ENCODE data around the gene ZBTB20.

The ZBTB20 gene

DNA sequence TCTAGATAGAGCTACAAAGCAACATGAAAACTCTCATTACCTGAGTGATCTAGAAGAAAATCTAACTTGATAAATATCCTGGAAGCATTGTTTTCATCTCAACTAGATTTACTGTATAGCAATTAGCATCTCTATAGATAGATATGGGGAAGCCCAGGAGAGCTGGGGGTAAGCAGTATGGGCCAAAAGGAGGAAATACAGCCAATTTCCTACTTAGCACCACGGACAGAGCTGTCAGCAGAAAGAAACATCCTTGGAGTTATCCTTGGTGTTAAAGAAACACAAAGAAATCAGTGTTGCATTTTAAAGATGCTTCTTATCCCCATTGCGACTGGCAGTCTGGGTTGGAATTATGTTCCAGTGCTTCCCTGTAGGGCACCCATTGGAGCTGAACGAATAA is 727.0 kb downstream of the ZBTB20 start:
- H3K4me3 ChIP-seq (ENCODE audit: low read depth, low read length) = no peak overlapping the region
- no peak for DNase-seq (ENCODE audit: low read depth)
- TF ChIP-seq CTCF (conservative IDR thresholded peaks at IDR 0.05; ENCODE audit: low read depth, low read length) = no peak

DNA sequence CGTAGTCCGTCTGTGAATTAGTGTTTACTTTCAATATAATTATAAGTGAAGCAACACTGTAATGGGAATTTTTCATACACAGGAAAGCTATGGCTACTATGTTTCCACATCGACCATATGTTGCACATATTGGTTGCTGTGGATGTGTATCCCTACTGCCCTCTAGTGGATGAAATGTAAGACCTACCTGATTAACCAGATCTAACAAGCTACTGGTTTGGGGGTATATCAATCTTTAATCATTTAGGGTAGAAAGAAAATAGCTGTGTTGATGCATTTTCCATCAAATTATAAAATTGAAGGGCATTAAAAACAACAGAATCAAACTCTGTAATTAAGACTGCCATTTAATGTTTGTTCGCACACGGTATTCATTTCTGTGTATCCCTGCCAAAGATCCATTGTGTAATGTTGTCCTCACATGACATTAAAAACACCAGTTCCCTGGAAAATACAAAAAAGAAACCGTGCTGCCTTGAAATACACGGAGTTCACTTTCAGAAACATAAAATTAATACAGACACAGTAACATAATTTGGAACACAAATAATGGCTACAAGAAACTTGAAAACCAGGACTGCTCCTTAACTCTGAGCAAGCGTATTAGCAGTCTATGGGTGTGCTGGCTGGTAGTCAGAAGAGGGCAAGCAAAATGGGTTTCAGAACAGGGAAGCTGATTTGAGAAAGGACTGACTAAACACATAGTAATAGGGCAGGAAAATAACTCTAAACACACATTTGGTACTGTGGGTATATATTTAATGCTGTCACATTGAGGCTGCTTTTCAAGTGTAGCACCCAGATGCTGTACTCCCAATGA is 728.2 kb downstream of the ZBTB20 start:
- peak; percentile 97 for DNase-seq (ENCODE audit: low read depth)
- H3K4me3 ChIP-seq (ENCODE audit: low read depth, low read length) = no peak overlapping the region
- TF ChIP-seq CTCF (conservative IDR thresholded peaks at IDR 0.05; ENCODE audit: low read depth, low read length) = peak; percentile 73

- H3K4me3 ChIP-seq (ENCODE audit: low read depth, low read length) = no peak overlapping the region
- TF ChIP-seq CTCF (conservative IDR thresholded peaks at IDR 0.05; ENCODE audit: low read depth, low read length) = no peak
- peak; percentile 55 for DNase-seq (ENCODE audit: low read depth)
Observed at GRCh38 chr3:114418107-114418506, 729.0 kb downstream of the ZBTB20 start.

- no peak for TF ChIP-seq CTCF (conservative IDR thresholded peaks at IDR 0.05; ENCODE audit: low read depth, low read length)
- no peak for DNase-seq (ENCODE audit: low read depth)
- H3K4me3 ChIP-seq (ENCODE audit: low read depth, low read length) = no peak overlapping the region
Observed at GRCh38 chr3:114417675-114418074, 729.4 kb downstream of the ZBTB20 start.

GRCh38 chr3:114417265-114417664 is 729.8 kb downstream of the ZBTB20 start:
- H3K4me3 ChIP-seq (ENCODE audit: low read depth, low read length) = no peak overlapping the region
- no peak for DNase-seq (ENCODE audit: low read depth)
- no peak for TF ChIP-seq CTCF (conservative IDR thresholded peaks at IDR 0.05; ENCODE audit: low read depth, low read length)

GRCh38 chr3:114411811-114412803 is 735.0 kb downstream of the ZBTB20 start:
- peak; percentile 39 for TF ChIP-seq CTCF (conservative IDR thresholded peaks at IDR 0.05; ENCODE audit: low read depth, low read length)
- no peak overlapping the region for H3K4me3 ChIP-seq (ENCODE audit: low read depth, low read length)
- peak; percentile 97 for DNase-seq (ENCODE audit: low read depth)
